K562 (cell line): ENCODE measurements around the gene HIVEP3. TPM values are rescaled to one million over a fixed set of nuclear protein-coding genes. Genes with fewer than 3 reads are reported as not detected.

Experiments used
- ATAC-seq: fragments of 200-7000 bp; cut with Tn5 transposase; 3 replicates; pipeline ENCODE4 v1.9.1; 2020; ENCODE audit warnings: moderate library complexity
- BruUV-seq: library from RNA; stranded (reverse); fragments of 400-500 nt; replicated peaks from 2 replicates; lab custom pipeline; 2021; lab: Mats Ljungman, UMichigan
- CTCF ChIA-PET: fragments of 300-600 bp; formaldehyde crosslinking; extraction: SDS; loops from one replicate; lab custom pipeline; 2021; ENCODE audit warnings: low intra/inter-chr PET ratio; lab: Yijun Ruan, JAX
- POLR2A ChIA-PET: fragments of 300-600, 350-650 bp; sonication (Branson Sonifier 250); formaldehyde crosslinking; extraction: SDS; loops from one replicate; lab custom pipeline; 2021; ENCODE audit warnings: antibody characterized with exemption, inconsistent platforms; lab: Yijun Ruan, JAX
- DNase-seq, 4 experiments: peaks; one replicate each; pipeline versions ENCODE4 v3.0.0 to v3.0.0-alpha.2; 2011 to 2018; ENCODE audit warnings: low spot score in 3 of 4, mixed read lengths in 3 of 4; ENCODE audit errors: extremely low read depth in 1 of 4
- FAIRE-seq: peaks from 2 replicates; lab custom pipeline; 2011; peaks lifted over from hg19 to GRCh38; lab: Jason Lieb, UNC
- H2AFZ ChIP-seq: 2 replicates; pipeline ENCODE4 v1.6.0; 2011; ENCODE audit warnings: low read depth, low read length, control low read depth, inconsistent platforms
- H3K27ac ChIP-seq: fragments of 200-600 bp; 3 replicates; pipeline ENCODE4 v1.8.0; 2011; ENCODE audit warnings: low read depth, mild to moderate bottlenecking, control low read depth, inconsistent platforms, low read length, moderate library complexity, mixed read lengths; ENCODE audit errors: extremely low read depth
- H3K27me3 ChIP-seq, 2 experiments: fragments of 300-600 bp in 1 of 2; 2 replicates in 1 of 2; 3 replicates in 1 of 2; pipeline versions ENCODE4 v1.6.0 to v1.8.0; 2011; ENCODE audit warnings: inconsistent platforms in 2 of 2, low read length in 2 of 2, mild to moderate bottlenecking in 1 of 2, mixed read lengths in 1 of 2, moderate library complexity in 1 of 2; ENCODE audit not compliant: control insufficient read depth in 2 of 2, insufficient read depth in 2 of 2
- H3K36me3 ChIP-seq: fragments of 300-600 bp; 3 replicates; pipeline ENCODE4 v1.8.0; 2011; ENCODE audit warnings: mild to moderate bottlenecking, low read length, inconsistent platforms; ENCODE audit not compliant: control insufficient read depth, insufficient read depth
- H3K4me1 ChIP-seq, 2 experiments: fragments of 200-600 bp in 1 of 2; replicated peaks in 1 of 2; 2 replicates in 1 of 2; 3 replicates in 1 of 2; pipeline versions ENCODE4 v1.5.1 to v1.8.0; 2011; ENCODE audit warnings: inconsistent platforms in 2 of 2, low read length in 2 of 2, mild to moderate bottlenecking in 1 of 2, mixed read lengths in 1 of 2, moderate library complexity in 1 of 2; ENCODE audit not compliant: control insufficient read depth in 2 of 2, insufficient read depth in 2 of 2
- H3K4me2 ChIP-seq: 2 replicates; pipeline ENCODE4 v1.6.1; 2011; ENCODE audit warnings: low read length, control low read depth, inconsistent platforms, mixed read lengths; ENCODE audit not compliant: insufficient read depth
- H3K4me3 ChIP-seq: fragments of 200-600 bp; sonication (generic), shearing (Covaris generic); 2 replicates; pipeline ENCODE4 v1.5.1; 2016; ENCODE audit warnings: control low read depth, inconsistent platforms
- H3K79me2 ChIP-seq: fragments of 200-600 bp; 3 replicates; pipeline ENCODE4 v1.8.0; 2011; ENCODE audit warnings: low read length, inconsistent platforms; ENCODE audit not compliant: control insufficient read depth, insufficient read depth
- H3K9ac ChIP-seq, 2 experiments: 2 replicates each; pipeline versions ENCODE4 v1.6.0 to v1.6.1; 2011; ENCODE audit warnings: low read depth in 2 of 2, low read length in 2 of 2, control low read depth in 1 of 2, inconsistent platforms in 1 of 2, mild to moderate bottlenecking in 1 of 2, mixed read lengths in 1 of 2; ENCODE audit not compliant: insufficient read depth in 1 of 2
- H3K9me1 ChIP-seq: one replicate; pipeline ENCODE4 v1.6.0; 2011; ENCODE audit warnings: inconsistent platforms, mild to moderate bottlenecking, low read length, moderate library complexity; ENCODE audit not compliant: control insufficient read depth, insufficient read depth
- H3K9me3 ChIP-seq: replicated peaks from 2 replicates; pipeline ENCODE4 v1.5.1; 2011; ENCODE audit warnings: low read depth, low read length, inconsistent platforms; ENCODE audit not compliant: control insufficient read depth, insufficient read depth
- H4K20me1 ChIP-seq: replicated peaks from 2 replicates; pipeline ENCODE4 v1.6.1; 2011; ENCODE audit warnings: low read length, inconsistent platforms, mixed read lengths; ENCODE audit not compliant: control insufficient read depth, insufficient read depth
- E2F4 ChIP-seq: sonication (generic); formaldehyde crosslinking; IDR thresholded peaks from 2 replicates; pipeline ENCODE4 v1.8.0; 2022; ENCODE audit warnings: mild to moderate bottlenecking, low read depth, missing genetic modification reagents
- EP400 ChIP-seq: fragments of 450-650 bp; IDR thresholded peaks from 2 replicates; pipeline ENCODE4 v1.6.1; 2017; ENCODE audit warnings: antibody characterized with exemption, mild to moderate bottlenecking, moderate library complexity
- MIER1 ChIP-seq: fragments of 450-650 bp; IDR thresholded peaks from 2 replicates; pipeline ENCODE4 v1.6.1; 2016; ENCODE audit warnings: antibody characterized with exemption, mild to moderate bottlenecking, low read depth
- SP2 ChIP-seq: IDR thresholded peaks from 2 replicates; pipeline ENCODE4 v1.6.1; 2011; ENCODE audit warnings: mild to moderate bottlenecking, low read depth, low read length, moderate library complexity; ENCODE audit not compliant: poor library complexity, severe bottlenecking; ENCODE audit errors: extremely low read depth
- ZNF165 ChIP-seq: fragments of 250-450 bp; sonication (Bioruptor Pico); IDR thresholded peaks from 2 replicates; pipeline ENCODE4 v1.4.0; 2020; ENCODE audit warnings: borderline replicate concordance
- ZSCAN32 ChIP-seq: fragments of 450-650 bp; formaldehyde crosslinking; IDR thresholded peaks from 2 replicates; pipeline ENCODE4 v1.4.0; 2020; ENCODE audit warnings: mild to moderate bottlenecking, moderate library complexity
- in situ Hi-C: fragments of 300-500 bp; cut with MboI; formaldehyde crosslinking; loops from 4 replicates; pipeline ENCODE4 v1.15.0; 2018; ENCODE audit warnings: inconsistent platforms, mixed read lengths
- intact Hi-C: fragments of 100-400 bp; cut with micrococcal nuclease; formaldehyde crosslinking; loops from 2 replicates; pipeline ENCODE4 v1.14.2; 2022
- polyA plus RNA-seq, 8 experiments: library from polyadenylated mRNA; depleted of rRNA in 4 of 8; stranded (reverse) in 5 of 8; unstranded in 3 of 8; fragments of >200 nt; fragmentation: Nextera tagmentation in 2 of 8; fragmentation: Illumina TruSeq in 1 of 8; extraction: Ambion mirVana in 2 of 8; extraction: Trizol in 1 of 8; gene quantifications; 2 replicates each; pipeline versions ENCODE4 v1.2.1 to v1.2.3, GENCODE V29; 2011 to 2014; ENCODE audit warnings: inconsistent platforms in 1 of 8, missing spikeins in 1 of 8
- total RNA-seq, 7 experiments: library from RNA; depleted of rRNA in 6 of 7; stranded (reverse); fragments of >200 nt in 6 of 7; fragmentation: Illumina TruSeq in 2 of 7; extraction: Trizol in 2 of 7; gene quantifications; 2 replicates each; pipeline versions ENCODE4 v1.2.1 to v1.2.3, GENCODE V29; 2011 to 2021; ENCODE audit warnings: low replicate concordance in 1 of 7
- TF ChIP-seq, protein P1 (sequence below), 2 experiments: fragments of 450-650 bp; formaldehyde crosslinking in 1 of 2; IDR thresholded peaks; 2 replicates each; pipeline versions ENCODE4 v1.4.0 to v1.6.1; 2014 to 2020; ENCODE audit warnings: mild to moderate bottlenecking in 2 of 2, borderline replicate concordance in 1 of 2, low read depth in 1 of 2
- TF ChIP-seq, protein P2 (sequence below): conservative IDR thresholded peaks from 2 replicates; pipeline ENCODE4 v1.6.1; 2011; ENCODE audit warnings: low read depth, mild to moderate bottlenecking, low read length; ENCODE audit not compliant: control insufficient read depth

Gene HIVEP3
- total and polyA plus RNA-seq, 9 of the 15 experiments (the other 6 are each of a cell fraction or from before 2014, with no cell fraction given): 0.09 to 0.58 (median 0.34) TPM; not detected in 1

- no peak overlapping the region for H3K4me2 ChIP-seq
- CTCF ChIA-PET: no interaction called here
- DNase-seq (no peak), ATAC-seq (no peak), FAIRE-seq (no peak)
- no peaks in the 10 kb centered on the region for H3K79me2 ChIP-seq
- no peaks in the 10 kb centered on the region for H3K4me1 ChIP-seq
- intact Hi-C loops (no loop called here), in situ Hi-C loops (no loop called here)
- no peak overlapping the region for H3K4me3 ChIP-seq
- H3K36me3 ChIP-seq: no peaks in the 10 kb centered on the region
- no peaks in the 10 kb centered on the region for H3K9me1 ChIP-seq
- H3K9ac ChIP-seq: 0 out of 4 replicates have a peak overlapping the region, but pooled peaks of 1 of the 2 experiments have one; percentile 16
- peaks cover 3% of the 10 kb centered on the region; the same call in 1 of the 2 replicates for H4K20me1 ChIP-seq
- POLR2A ChIA-PET: no interaction called here
- peaks cover 11 to 18% of the 10 kb centered on the region in 2 experiments; a peak in 4 of 5 replicates for H3K27me3 ChIP-seq
- TF ChIP-seq ZNF165 (CRISPR knock-in tag) (no peak), ZSCAN32 (CRISPR knock-in tag) (no peak), E2F4 (CRISPR knock-in tag) (no peak), EP400 (no peak), MIER1 (no peak), SP2 (no peak)
- TF ChIP-seq, protein P1, sequence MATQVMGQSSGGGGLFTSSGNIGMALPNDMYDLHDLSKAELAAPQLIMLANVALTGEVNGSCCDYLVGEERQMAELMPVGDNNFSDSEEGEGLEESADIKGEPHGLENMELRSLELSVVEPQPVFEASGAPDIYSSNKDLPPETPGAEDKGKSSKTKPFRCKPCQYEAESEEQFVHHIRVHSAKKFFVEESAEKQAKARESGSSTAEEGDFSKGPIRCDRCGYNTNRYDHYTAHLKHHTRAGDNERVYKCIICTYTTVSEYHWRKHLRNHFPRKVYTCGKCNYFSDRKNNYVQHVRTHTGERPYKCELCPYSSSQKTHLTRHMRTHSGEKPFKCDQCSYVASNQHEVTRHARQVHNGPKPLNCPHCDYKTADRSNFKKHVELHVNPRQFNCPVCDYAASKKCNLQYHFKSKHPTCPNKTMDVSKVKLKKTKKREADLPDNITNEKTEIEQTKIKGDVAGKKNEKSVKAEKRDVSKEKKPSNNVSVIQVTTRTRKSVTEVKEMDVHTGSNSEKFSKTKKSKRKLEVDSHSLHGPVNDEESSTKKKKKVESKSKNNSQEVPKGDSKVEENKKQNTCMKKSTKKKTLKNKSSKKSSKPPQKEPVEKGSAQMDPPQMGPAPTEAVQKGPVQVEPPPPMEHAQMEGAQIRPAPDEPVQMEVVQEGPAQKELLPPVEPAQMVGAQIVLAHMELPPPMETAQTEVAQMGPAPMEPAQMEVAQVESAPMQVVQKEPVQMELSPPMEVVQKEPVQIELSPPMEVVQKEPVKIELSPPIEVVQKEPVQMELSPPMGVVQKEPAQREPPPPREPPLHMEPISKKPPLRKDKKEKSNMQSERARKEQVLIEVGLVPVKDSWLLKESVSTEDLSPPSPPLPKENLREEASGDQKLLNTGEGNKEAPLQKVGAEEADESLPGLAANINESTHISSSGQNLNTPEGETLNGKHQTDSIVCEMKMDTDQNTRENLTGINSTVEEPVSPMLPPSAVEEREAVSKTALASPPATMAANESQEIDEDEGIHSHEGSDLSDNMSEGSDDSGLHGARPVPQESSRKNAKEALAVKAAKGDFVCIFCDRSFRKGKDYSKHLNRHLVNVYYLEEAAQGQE (IDR thresholded peaks at IDR 0.05; ENCODE audit: borderline replicate concordance): no peak
- TF ChIP-seq, protein P1 (CRISPR knock-in tag; IDR thresholded peaks at IDR 0.05; ENCODE audit: low read depth): no peak
- TF ChIP-seq, protein P2, sequence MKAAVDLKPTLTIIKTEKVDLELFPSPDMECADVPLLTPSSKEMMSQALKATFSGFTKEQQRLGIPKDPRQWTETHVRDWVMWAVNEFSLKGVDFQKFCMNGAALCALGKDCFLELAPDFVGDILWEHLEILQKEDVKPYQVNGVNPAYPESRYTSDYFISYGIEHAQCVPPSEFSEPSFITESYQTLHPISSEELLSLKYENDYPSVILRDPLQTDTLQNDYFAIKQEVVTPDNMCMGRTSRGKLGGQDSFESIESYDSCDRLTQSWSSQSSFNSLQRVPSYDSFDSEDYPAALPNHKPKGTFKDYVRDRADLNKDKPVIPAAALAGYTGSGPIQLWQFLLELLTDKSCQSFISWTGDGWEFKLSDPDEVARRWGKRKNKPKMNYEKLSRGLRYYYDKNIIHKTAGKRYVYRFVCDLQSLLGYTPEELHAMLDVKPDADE: no peak
- H3K9me3 ChIP-seq: no peaks in the 10 kb centered on the region; the same call in 1 of the 2 replicates
- no TSS peak for BruUV-seq
- H3K27ac ChIP-seq: no peak overlapping the region
- H2AFZ ChIP-seq: no peak overlapping the region
Measured at GRCh38 chr1:41766041-41766440, 152.7 kb downstream of the HIVEP3 start.
